ENCODE results near the gene PITRM1. TPM values are rescaled to one million over a fixed set of nuclear protein-coding genes. Genes with fewer than 3 reads are reported as not detected.

The PITRM1 gene
- total RNA-seq, 1 experiment from 2014 or later, result 40.7 TPM

DNA sequence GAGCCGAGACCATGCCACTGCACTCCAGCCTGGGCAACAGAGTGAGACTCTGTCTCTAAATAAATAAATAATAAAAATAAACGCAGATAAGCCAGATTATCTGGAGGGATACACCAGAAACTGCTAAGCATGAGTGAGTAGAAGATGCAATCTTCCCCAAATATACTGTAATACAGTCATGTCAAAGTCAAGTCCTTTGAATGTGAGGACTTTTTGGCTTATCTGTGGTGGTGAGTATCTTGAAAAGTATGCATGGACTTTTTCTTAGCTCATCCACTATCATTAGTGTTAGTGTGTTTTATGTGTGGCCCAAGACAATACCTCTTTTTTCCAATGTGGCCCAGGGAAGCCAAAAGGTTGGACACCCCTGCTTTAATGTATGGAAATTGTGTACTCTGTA, 44.7 kb upstream of the PITRM1 start:
- DNase-seq (ENCODE audit: low spot score), result no peak
- no peak for ATAC-seq
- CTCF ChIA-PET, result interaction anchor here (0.6 kb wide), 1 partner anchor 20 kb away, joined by 3 read pairs; no protein-coding TSS in a partner anchor
- POLR2A ChIA-PET, result interaction anchor here (0.5 kb wide), 1 partner anchor 42 kb away, joined by 4 read pairs; no protein-coding TSS in a partner anchor
- Mint-ChIP-seq H3K27ac (no peak overlapping the region), H3K4me1 (no peaks in the 10 kb centered on the region), H3K9me3 (peaks cover 11% of the 10 kb centered on the region), H3K4me3 (no peak overlapping the region), H3K36me3 (no peaks in the 10 kb centered on the region), H3K27me3 (ENCODE audit: low read depth) (no peaks in the 10 kb centered on the region)
- TF ChIP-seq, protein P1, sequence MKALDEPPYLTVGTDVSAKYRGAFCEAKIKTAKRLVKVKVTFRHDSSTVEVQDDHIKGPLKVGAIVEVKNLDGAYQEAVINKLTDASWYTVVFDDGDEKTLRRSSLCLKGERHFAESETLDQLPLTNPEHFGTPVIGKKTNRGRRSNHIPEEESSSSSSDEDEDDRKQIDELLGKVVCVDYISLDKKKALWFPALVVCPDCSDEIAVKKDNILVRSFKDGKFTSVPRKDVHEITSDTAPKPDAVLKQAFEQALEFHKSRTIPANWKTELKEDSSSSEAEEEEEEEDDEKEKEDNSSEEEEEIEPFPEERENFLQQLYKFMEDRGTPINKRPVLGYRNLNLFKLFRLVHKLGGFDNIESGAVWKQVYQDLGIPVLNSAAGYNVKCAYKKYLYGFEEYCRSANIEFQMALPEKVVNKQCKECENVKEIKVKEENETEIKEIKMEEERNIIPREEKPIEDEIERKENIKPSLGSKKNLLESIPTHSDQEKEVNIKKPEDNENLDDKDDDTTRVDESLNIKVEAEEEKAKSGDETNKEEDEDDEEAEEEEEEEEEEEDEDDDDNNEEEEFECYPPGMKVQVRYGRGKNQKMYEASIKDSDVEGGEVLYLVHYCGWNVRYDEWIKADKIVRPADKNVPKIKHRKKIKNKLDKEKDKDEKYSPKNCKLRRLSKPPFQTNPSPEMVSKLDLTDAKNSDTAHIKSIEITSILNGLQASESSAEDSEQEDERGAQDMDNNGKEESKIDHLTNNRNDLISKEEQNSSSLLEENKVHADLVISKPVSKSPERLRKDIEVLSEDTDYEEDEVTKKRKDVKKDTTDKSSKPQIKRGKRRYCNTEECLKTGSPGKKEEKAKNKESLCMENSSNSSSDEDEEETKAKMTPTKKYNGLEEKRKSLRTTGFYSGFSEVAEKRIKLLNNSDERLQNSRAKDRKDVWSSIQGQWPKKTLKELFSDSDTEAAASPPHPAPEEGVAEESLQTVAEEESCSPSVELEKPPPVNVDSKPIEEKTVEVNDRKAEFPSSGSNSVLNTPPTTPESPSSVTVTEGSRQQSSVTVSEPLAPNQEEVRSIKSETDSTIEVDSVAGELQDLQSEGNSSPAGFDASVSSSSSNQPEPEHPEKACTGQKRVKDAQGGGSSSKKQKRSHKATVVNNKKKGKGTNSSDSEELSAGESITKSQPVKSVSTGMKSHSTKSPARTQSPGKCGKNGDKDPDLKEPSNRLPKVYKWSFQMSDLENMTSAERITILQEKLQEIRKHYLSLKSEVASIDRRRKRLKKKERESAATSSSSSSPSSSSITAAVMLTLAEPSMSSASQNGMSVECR (CRISPR knock-in tag; IDR thresholded peaks at IDR 0.05; ENCODE audit: borderline replicate concordance), result no peak
- TF ChIP-seq SP1 (CRISPR knock-in tag; conservative IDR thresholded peaks at IDR 0.05) (no peak), NFATC4 (CRISPR knock-in tag; IDR thresholded peaks at IDR 0.05) (no peak), NFE2L1 (CRISPR knock-in tag; IDR thresholded peaks at IDR 0.05) (no peak), ATF1 (CRISPR knock-in tag; IDR thresholded peaks at IDR 0.05) (no peak), ZNF396 (CRISPR knock-in tag; IDR thresholded peaks at IDR 0.05; ENCODE audit: borderline replicate concordance) (no peak)
- TF ChIP-seq, protein P2, sequence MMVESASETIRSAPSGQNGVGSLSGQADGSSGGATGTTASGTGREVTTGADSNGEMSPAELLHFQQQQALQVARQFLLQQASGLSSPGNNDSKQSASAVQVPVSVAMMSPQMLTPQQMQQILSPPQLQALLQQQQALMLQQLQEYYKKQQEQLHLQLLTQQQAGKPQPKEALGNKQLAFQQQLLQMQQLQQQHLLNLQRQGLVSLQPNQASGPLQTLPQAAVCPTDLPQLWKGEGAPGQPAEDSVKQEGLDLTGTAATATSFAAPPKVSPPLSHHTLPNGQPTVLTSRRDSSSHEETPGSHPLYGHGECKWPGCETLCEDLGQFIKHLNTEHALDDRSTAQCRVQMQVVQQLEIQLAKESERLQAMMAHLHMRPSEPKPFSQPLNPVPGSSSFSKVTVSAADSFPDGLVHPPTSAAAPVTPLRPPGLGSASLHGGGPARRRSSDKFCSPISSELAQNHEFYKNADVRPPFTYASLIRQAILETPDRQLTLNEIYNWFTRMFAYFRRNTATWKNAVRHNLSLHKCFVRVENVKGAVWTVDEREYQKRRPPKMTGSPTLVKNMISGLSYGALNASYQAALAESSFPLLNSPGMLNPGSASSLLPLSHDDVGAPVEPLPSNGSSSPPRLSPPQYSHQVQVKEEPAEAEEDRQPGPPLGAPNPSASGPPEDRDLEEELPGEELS (CRISPR knock-in tag; IDR thresholded peaks at IDR 0.05), result no peak
- TF ChIP-seq, protein P3, sequence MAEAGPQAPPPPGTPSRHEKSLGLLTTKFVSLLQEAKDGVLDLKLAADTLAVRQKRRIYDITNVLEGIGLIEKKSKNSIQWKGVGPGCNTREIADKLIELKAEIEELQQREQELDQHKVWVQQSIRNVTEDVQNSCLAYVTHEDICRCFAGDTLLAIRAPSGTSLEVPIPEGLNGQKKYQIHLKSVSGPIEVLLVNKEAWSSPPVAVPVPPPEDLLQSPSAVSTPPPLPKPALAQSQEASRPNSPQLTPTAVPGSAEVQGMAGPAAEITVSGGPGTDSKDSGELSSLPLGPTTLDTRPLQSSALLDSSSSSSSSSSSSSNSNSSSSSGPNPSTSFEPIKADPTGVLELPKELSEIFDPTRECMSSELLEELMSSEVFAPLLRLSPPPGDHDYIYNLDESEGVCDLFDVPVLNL (CRISPR knock-in tag; IDR thresholded peaks at IDR 0.05; ENCODE audit: borderline replicate concordance, low read depth), result no peak
- TF ChIP-seq, protein P4, sequence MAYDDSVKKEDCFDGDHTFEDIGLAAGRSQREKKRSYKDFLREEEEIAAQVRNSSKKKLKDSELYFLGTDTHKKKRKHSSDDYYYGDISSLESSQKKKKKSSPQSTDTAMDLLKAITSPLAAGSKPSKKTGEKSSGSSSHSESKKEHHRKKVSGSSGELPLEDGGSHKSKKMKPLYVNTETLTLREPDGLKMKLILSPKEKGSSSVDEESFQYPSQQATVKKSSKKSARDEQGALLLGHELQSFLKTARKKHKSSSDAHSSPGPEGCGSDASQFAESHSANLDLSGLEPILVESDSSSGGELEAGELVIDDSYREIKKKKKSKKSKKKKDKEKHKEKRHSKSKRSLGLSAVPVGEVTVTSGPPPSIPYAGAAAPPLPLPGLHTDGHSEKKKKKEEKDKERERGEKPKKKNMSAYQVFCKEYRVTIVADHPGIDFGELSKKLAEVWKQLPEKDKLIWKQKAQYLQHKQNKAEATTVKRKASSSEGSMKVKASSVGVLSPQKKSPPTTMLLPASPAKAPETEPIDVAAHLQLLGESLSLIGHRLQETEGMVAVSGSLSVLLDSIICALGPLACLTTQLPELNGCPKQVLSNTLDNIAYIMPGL (CRISPR knock-in tag; IDR thresholded peaks at IDR 0.05), result no peak
- TF ChIP-seq, protein P5, sequence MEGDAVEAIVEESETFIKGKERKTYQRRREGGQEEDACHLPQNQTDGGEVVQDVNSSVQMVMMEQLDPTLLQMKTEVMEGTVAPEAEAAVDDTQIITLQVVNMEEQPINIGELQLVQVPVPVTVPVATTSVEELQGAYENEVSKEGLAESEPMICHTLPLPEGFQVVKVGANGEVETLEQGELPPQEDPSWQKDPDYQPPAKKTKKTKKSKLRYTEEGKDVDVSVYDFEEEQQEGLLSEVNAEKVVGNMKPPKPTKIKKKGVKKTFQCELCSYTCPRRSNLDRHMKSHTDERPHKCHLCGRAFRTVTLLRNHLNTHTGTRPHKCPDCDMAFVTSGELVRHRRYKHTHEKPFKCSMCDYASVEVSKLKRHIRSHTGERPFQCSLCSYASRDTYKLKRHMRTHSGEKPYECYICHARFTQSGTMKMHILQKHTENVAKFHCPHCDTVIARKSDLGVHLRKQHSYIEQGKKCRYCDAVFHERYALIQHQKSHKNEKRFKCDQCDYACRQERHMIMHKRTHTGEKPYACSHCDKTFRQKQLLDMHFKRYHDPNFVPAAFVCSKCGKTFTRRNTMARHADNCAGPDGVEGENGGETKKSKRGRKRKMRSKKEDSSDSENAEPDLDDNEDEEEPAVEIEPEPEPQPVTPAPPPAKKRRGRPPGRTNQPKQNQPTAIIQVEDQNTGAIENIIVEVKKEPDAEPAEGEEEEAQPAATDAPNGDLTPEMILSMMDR (IDR thresholded peaks at IDR 0.05), result no peak

DNA sequence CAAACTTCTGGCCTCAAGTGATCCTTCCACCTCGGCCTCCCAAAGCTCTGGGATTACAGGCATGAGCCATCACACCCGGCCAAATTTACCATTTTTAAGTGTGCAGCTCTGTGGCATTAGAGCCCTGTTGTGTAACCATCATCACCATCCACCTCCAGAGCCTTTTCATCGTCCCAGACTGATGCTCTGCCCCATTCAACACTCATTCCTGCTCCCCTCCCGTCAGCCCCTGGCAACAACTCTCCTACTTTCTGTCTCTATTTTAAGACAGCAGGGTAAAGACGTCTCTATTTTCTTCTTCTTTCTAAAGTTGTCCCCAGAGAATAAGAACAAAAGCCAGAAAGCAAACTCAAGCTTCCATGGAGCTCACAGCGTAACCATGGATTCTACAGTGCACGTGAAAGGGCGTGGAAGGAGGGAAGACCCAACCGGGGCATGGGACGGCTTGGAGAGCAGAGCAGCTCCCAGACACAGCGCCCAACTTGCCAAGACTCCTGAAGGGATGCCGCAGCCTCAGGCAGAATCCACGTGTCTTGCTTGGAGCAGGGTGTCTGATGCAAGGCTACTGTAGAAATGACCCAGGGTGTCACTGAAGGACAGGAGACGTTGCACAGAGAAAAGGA, 42.7 kb upstream of the PITRM1 start:
- no peaks in the 10 kb centered on the region for H3K4me1 Mint-ChIP-seq
- H3K27ac Mint-ChIP-seq, result no peak overlapping the region
- H3K4me3 Mint-ChIP-seq, result no peak overlapping the region
- H3K27me3 Mint-ChIP-seq (ENCODE audit: low read depth), result no peaks in the 10 kb centered on the region
- ATAC-seq, result no peak
- H3K9me3 Mint-ChIP-seq, result peaks cover 11% of the 10 kb centered on the region
- no peaks in the 10 kb centered on the region for H3K36me3 Mint-ChIP-seq
- TF ChIP-seq, protein P6, sequence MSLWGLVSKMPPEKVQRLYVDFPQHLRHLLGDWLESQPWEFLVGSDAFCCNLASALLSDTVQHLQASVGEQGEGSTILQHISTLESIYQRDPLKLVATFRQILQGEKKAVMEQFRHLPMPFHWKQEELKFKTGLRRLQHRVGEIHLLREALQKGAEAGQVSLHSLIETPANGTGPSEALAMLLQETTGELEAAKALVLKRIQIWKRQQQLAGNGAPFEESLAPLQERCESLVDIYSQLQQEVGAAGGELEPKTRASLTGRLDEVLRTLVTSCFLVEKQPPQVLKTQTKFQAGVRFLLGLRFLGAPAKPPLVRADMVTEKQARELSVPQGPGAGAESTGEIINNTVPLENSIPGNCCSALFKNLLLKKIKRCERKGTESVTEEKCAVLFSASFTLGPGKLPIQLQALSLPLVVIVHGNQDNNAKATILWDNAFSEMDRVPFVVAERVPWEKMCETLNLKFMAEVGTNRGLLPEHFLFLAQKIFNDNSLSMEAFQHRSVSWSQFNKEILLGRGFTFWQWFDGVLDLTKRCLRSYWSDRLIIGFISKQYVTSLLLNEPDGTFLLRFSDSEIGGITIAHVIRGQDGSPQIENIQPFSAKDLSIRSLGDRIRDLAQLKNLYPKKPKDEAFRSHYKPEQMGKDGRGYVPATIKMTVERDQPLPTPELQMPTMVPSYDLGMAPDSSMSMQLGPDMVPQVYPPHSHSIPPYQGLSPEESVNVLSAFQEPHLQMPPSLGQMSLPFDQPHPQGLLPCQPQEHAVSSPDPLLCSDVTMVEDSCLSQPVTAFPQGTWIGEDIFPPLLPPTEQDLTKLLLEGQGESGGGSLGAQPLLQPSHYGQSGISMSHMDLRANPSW (CRISPR knock-in tag; conservative IDR thresholded peaks at IDR 0.05; ENCODE audit: low read depth), result no peak
- TF ChIP-seq, protein P7, sequence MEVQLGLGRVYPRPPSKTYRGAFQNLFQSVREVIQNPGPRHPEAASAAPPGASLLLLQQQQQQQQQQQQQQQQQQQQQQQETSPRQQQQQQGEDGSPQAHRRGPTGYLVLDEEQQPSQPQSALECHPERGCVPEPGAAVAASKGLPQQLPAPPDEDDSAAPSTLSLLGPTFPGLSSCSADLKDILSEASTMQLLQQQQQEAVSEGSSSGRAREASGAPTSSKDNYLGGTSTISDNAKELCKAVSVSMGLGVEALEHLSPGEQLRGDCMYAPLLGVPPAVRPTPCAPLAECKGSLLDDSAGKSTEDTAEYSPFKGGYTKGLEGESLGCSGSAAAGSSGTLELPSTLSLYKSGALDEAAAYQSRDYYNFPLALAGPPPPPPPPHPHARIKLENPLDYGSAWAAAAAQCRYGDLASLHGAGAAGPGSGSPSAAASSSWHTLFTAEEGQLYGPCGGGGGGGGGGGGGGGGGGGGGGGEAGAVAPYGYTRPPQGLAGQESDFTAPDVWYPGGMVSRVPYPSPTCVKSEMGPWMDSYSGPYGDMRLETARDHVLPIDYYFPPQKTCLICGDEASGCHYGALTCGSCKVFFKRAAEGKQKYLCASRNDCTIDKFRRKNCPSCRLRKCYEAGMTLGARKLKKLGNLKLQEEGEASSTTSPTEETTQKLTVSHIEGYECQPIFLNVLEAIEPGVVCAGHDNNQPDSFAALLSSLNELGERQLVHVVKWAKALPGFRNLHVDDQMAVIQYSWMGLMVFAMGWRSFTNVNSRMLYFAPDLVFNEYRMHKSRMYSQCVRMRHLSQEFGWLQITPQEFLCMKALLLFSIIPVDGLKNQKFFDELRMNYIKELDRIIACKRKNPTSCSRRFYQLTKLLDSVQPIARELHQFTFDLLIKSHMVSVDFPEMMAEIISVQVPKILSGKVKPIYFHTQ (CRISPR knock-in tag; IDR thresholded peaks at IDR 0.05), result no peak
- no peak for TF ChIP-seq CREB1 (CRISPR knock-in tag; IDR thresholded peaks at IDR 0.05)
- no peak for DNase-seq (ENCODE audit: low spot score)
- ChIA-PET POLR2A (no interaction called here), CTCF (interaction anchor here (2.2 kb wide), 1 partner anchor 18 kb away, joined by 9 read pairs; no protein-coding TSS in a partner anchor)
